ENCODE data around the gene FTO.
"Not testable (repeated sequence)": the region's sequence is repeated elsewhere in the genome, so short reads cannot be mapped to it uniquely, and the experiment has no call there.

The FTO gene

DNA sequence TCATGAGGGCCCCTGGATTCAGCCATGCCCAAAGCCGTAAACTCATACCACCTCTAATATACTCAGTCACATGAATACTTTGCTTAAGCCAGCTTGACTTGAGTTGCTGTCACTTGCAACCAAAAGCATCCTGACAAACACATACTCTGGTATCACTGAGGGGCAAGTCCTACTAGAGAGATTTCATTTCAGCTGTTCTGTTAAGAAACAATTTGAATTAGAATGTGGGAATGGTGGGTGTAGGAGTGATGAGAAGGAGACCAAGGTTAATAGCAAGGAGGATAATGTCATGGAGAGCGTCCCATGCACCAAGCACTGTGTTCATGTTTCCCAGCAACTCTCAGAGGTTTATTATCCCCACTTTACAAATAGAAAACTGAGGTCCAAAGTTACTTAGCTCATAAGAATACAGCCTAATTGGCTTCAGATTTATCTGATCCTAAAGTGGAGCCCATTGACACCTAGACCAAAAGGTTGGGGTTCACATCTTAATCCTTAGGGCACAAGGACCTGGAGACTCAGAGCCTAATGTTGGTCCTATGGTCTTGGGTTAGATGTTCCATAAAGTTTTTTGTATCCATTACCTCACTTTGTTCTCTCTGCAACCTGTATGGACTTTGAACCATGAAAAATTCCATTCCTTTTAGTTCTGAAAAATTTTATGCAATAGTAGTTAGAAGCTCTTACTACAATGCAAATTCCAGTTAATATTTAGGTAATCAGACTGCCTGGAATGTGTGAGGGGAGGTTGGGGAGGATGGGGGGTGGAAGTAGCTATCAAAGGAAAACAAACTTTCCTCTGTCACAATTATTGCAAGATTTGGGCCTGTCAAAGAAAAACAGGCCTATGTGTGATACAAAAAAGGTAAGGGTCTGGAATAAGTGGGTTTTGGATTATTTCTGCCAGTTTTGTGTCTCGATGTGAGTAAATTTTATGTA, 476.7 kb downstream of the FTO start:
- DNase-seq (ENCODE audit: low spot score): no peak

- DNase-seq (ENCODE audit: low spot score): not testable (repeated sequence)
Measured at GRCh38 chr16:54181683-54182329, 477.9 kb downstream of the FTO start.

DNA sequence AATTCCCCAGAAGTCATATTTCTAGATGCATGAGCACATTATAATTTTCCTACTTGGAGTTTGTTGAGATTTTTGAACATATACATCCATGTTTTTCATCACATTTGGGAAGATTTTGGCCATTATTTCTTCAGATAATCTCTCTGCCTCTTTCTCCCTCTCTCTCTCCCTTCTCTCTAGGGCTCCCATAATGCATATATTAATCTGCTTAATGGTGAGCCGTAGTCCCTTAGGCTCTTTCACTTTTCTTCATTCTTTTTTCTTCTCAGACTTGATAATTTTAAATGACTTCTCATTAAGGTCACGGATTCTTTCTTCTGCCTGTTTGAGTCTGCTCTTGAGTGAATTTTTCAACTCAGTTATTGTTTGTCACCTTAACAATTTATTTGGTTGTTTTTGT, 481.1 kb downstream of the FTO start:
- DNase-seq (ENCODE audit: low spot score): no peak

DNA sequence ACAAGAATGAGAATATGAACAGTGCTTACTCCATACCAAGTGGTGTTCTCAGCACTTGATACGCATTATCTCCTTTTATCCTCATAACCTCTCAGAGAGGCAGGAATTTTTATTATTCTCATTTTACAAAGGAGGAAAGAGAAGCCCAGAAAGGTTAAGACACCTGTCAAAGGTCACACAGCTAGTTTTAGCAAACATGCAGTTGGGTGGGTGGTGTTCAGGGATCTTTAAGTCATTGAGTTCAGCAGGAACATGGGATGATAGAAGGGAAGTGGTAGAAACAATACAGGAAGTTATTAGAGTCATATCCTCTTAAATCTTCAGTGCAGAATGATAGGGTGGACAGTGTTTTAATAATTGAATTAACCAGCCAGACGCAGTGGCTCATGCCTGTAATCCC, 487.2 kb downstream of the FTO start:
- no peak for DNase-seq (ENCODE audit: low spot score)

DNA sequence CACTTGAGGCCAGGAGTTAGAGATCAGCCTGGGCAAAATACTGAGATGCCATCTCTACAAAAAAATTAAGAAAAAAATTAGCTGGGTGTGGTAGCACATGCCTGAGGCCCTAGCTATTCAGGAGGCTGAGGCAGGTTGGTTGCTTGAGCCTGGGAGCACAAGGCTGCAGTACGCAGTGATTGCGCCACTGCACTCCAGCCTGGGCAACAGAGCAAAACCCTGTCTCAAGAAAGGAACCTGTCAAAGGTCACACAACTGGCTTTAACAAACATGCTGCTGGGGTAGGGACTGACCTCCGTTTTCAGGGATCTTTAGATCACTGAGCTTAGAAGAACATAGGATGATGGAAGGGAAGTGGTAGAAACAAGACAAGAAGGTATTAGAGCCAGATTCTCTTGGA, 487.6 kb downstream of the FTO start:
- DNase-seq (ENCODE audit: low spot score): no peak

DNA sequence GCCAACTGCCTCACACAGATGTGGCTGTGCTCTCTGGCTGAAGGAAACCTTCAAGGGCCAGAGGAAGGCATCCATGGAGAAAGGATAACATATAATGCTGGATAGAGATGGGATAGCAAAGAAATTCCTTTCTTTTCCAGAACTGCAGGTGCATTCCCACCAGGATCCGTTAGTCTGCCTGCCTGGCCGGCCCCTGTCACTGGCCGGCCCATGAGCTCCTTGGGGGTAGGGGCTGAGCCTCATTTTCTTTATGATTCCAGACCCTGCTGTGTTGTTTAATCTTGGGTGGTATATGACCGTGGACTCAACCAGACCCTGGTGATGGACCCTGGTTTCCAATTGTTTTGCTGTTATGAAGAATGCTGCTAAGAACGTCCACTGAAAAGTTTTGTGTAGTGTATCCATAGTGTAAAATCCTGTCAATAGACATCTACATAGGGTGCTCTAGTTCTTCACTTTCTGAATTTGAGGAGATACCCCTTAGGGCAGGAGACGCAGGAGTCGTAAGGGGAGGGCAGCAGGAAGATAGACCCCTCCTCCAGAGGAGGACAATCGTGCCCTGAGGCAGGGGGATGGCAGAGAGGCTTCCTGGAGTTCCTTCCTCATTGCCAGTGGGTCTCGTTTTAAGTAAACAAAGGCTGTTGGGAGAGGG, 489.2 kb downstream of the FTO start:
- no peak for DNase-seq (ENCODE audit: low spot score)

GRCh38 chr16:54193665-54194333, 489.8 kb downstream of the FTO start:
- DNase-seq (ENCODE audit: low spot score): peak; percentile 92

- peak; percentile 27 for DNase-seq (ENCODE audit: low spot score)
Measured at GRCh38 chr16:54194334-54194743, 490.4 kb downstream of the FTO start.

GRCh38 chr16:54197758-54198157, 493.8 kb downstream of the FTO start:
- no peak for DNase-seq (ENCODE audit: low spot score)

DNA sequence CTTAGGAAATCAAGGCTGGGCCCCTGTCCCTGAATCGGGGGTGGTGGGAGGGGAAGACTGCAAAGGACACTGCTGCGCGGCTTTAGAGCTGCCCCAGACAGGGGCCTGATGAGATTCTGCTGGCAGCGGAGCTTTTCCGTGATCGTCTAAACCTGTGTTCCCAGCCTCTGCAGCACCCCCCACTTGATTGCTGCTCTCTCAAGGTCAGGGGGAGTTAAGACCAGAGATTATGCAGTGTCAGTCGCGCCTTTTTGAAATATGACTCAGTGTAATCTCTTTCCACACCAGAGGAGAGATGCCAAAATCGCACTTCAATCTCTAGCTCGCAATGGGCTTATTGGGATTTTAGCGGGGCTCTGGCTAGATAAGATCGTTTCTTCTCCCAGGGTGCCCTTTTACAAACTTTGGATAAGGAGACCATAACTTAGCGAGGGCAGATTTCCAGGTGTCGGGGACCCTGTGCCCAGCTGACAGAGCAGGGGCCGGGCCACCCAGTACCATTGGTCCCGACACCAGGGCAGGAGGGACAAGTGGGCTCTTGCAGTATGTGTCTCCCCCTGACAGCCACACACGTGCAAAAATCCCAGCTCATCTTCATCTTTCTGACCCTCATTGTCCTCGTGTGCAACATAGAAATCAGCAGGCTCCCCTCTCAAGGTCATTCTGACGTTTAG, 495.7 kb downstream of the FTO start:
- no peak for DNase-seq (ENCODE audit: low spot score)

- no peak for DNase-seq (ENCODE audit: low spot score)
Measured at GRCh38 chr16:54200161-54200534, 496.2 kb downstream of the FTO start.

GRCh38 chr16:54200720-54201119, 496.8 kb downstream of the FTO start:
- no peak for DNase-seq (ENCODE audit: low spot score)

DNA sequence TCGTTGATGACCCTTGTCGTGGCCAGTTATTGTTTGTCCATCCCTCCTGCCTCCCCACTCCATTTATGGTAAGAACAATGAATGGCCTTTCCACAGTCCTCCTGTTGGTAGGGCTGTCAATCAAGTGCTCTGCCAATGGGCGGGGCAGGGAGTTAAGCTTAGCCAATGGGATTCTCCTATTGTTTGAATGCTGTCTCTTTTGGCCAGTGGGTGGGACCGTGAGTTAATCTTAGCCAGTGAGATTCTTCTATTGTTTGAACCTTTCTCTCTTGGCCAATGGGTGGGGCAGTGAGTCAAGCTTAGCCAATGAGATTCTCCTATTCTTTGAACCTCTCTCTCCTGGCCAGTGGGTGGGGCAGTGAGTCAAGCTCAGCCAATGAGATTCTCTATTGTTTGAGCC, 497.2 kb downstream of the FTO start:
- DNase-seq (ENCODE audit: low spot score): no peak

Data from AG20443 (cell line).